OCI-LY3 (cell line): ENCODE data around the gene MAP3K4.

Source experiments
- H2AFZ ChIP-seq: fragments of 200-600, 300-600 bp; shearing (Covaris generic); 2 replicates; pipeline ENCODE4 v1.6.0; 2014; ENCODE audit warnings: antibody characterized with exemption, low read depth, low read length
- H3K27ac ChIP-seq: fragments of 200-600, 300-600 bp; sonication (generic); 2 replicates; pipeline ENCODE4 v1.5.1; 2014; ENCODE audit warnings: mild to moderate bottlenecking, low read length, moderate library complexity, mixed read lengths
- H3K27me3 ChIP-seq: fragments of 200-600, 300-600 bp; sonication (generic); 2 replicates; pipeline ENCODE4 v1.6.1; 2014; ENCODE audit warnings: low read depth, low read length, mixed read lengths
- H3K36me3 ChIP-seq: fragments of 200-600, 300-600 bp; sonication (generic); replicated peaks from 2 replicates; pipeline ENCODE3; 2014; ENCODE audit warnings: low read depth, low read length, mixed read lengths
- H3K4me1 ChIP-seq: fragments of 300-600, 200-600 bp; sonication (generic); 2 replicates; pipeline ENCODE4 v1.6.1; 2014; ENCODE audit warnings: low read length, mixed read lengths
- H3K4me2 ChIP-seq: fragments of 200-600, 300-600 bp; sonication (generic); 2 replicates; pipeline ENCODE4 v1.6.1; 2014; ENCODE audit warnings: low read length, mixed read lengths
- H3K4me3 ChIP-seq: fragments of 300-600, 200-600 bp; sonication (generic); 2 replicates; pipeline ENCODE4 v1.5.1; 2014; ENCODE audit warnings: antibody characterized with exemption, mild to moderate bottlenecking, low read length, moderate library complexity
- H3K79me2 ChIP-seq: fragments of 300-600, 200-600 bp; shearing (Covaris generic); 2 replicates; pipeline ENCODE4 v1.6.1; 2014; ENCODE audit warnings: mild to moderate bottlenecking, low read length, mixed read lengths
- H3K9ac ChIP-seq: fragments of 300-600, 200-600 bp; shearing (Covaris generic); 2 replicates; pipeline ENCODE4 v1.6.0; 2014; ENCODE audit warnings: mild to moderate bottlenecking, low read length, moderate library complexity
- H3K9me3 ChIP-seq: fragments of 200-600, 300-600 bp; shearing (Covaris generic); 2 replicates; pipeline ENCODE4 v1.6.1; 2014; ENCODE audit warnings: low read length, mixed read lengths; ENCODE audit not compliant: insufficient read depth
- H4K20me1 ChIP-seq: fragments of 200-600, 300-600 bp; sonication (generic); 2 replicates; pipeline ENCODE4 v1.6.1; 2016; ENCODE audit warnings: low read length, mixed read lengths; ENCODE audit not compliant: insufficient read depth
- EZH2phosphoT487 ChIP-seq: fragments of 200-600 bp; shearing (Covaris generic); IDR thresholded peaks from 2 replicates; pipeline ENCODE4 v1.6.1; 2018; ENCODE audit warnings: antibody characterized with exemption, mixed run types, low read depth
- TF ChIP-seq, protein P1 (sequence below): fragments of 200-600, 300-600 bp; sonication (generic); IDR thresholded peaks from 2 replicates; pipeline ENCODE4 v1.5.1; 2014; ENCODE audit warnings: antibody characterized with exemption, low read length, low read depth

MAP3K4 gene

DNA sequence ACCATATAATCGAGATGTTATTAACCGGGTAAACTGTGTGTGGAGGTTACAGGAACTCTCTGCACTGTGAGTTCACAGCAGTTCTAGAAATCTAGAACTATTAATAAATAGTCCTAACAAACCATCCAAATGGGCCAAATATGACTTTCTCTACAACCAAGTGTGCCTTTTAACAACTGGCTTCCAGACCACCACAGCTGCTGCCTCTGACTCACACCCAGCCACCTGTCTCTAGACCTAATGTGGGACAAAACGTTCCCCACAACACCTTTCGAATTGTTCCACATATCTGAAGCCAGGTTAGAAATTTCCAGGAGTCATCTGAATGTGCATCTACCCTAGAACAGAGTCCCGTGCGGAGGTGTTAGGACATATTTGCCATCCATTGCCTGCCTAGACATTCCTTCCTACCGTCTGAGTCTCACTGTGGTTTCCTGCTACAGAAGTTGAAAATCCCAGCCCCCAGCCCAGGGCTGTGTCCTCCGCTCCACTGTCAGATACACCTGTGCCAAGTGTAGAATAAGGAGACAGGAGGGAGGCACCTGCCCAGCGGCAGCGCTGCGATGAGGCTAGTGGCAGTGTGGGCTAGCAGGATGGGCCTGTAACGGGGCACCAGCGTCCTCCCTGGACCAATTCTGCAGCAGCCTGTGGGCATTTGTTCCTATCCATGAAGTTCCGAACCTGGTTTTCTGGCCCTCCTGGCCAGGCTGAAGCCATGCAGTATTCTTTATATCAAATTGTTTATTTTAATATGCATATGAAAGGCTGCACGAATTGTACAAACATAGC, 28.5 kb upstream of the MAP3K4 start:
- H3K4me3 ChIP-seq = no peak overlapping the region
- H3K27ac ChIP-seq = no peak overlapping the region; the same call in 1 of the 2 replicates
- no peak overlapping the region for H3K9ac ChIP-seq
- no peaks in the 10 kb centered on the region for H3K36me3 ChIP-seq
- H3K79me2 ChIP-seq = no peaks in the 10 kb centered on the region
- H3K4me2 ChIP-seq = no peak overlapping the region
- peaks cover 33% of the 10 kb centered on the region for H3K4me1 ChIP-seq
- no peak for TF ChIP-seq EZH2phosphoT487
- TF ChIP-seq, protein P1, sequence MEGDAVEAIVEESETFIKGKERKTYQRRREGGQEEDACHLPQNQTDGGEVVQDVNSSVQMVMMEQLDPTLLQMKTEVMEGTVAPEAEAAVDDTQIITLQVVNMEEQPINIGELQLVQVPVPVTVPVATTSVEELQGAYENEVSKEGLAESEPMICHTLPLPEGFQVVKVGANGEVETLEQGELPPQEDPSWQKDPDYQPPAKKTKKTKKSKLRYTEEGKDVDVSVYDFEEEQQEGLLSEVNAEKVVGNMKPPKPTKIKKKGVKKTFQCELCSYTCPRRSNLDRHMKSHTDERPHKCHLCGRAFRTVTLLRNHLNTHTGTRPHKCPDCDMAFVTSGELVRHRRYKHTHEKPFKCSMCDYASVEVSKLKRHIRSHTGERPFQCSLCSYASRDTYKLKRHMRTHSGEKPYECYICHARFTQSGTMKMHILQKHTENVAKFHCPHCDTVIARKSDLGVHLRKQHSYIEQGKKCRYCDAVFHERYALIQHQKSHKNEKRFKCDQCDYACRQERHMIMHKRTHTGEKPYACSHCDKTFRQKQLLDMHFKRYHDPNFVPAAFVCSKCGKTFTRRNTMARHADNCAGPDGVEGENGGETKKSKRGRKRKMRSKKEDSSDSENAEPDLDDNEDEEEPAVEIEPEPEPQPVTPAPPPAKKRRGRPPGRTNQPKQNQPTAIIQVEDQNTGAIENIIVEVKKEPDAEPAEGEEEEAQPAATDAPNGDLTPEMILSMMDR = no peak
- no peak overlapping the region for H2AFZ ChIP-seq
- H3K9me3 ChIP-seq = no peaks in the 10 kb centered on the region
- no peaks in the 10 kb centered on the region for H4K20me1 ChIP-seq
- H3K27me3 ChIP-seq = no peaks in the 10 kb centered on the region

DNA sequence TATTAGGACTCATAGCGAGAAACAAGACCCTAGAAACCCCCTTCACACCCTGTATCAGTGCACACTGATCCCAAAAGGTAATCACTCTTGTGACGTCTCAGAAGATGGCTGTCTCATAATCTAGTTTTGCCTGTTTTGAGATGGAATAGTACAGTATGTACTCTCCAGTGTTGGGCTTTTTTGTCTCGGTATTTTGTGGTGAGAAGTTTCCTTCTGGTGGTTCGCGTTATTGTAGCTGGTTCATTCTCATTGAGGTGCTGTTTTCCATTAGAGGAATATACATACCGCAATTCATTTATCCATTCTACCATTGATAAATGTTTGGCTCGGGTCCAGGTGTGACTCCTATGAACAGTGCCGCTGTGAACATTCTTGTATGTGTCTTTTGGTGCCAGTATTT, 27.9 kb upstream of the MAP3K4 start:
- H3K4me1 ChIP-seq = peaks cover 33% of the 10 kb centered on the region
- no peak overlapping the region for H3K27ac ChIP-seq
- no peaks in the 10 kb centered on the region for H4K20me1 ChIP-seq
- no peak overlapping the region for H3K4me3 ChIP-seq
- H3K27me3 ChIP-seq = no peaks in the 10 kb centered on the region
- no peak overlapping the region for H3K4me2 ChIP-seq
- H3K79me2 ChIP-seq = no peaks in the 10 kb centered on the region
- H3K9ac ChIP-seq = no peak overlapping the region
- H2AFZ ChIP-seq = no peak overlapping the region
- H3K36me3 ChIP-seq = no peaks in the 10 kb centered on the region
- TF ChIP-seq, protein P1 = no peak
- no peak for TF ChIP-seq EZH2phosphoT487
- no peaks in the 10 kb centered on the region for H3K9me3 ChIP-seq

DNA sequence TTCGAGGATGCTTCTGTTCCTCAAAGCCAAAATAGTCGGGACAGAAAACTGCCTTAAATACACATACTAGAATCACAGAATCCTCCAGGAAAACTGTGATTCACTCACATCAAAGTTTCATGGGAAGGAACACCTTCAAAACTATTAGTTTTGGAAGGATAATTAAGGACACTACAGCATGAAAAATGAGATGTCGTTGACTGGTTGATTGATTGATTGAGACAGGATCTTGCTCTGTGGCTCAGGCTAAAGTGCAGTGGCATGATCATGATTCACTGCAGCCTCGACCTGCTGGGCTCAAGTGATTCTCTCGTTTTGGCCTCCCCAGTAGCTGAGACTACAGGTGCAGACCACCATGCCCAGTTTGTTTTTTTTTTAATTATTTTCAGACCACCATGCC, 25.7 kb upstream of the MAP3K4 start:
- Histone ChIP-seq H3K27ac (no peak overlapping the region), H4K20me1 (no peaks in the 10 kb centered on the region), H3K36me3 (no peaks in the 10 kb centered on the region), H3K9me3 (no peaks in the 10 kb centered on the region), H3K4me1 (peaks cover 22% of the 10 kb centered on the region), H3K9ac (no peak overlapping the region), H2AFZ (no peak overlapping the region), H3K79me2 (no peaks in the 10 kb centered on the region), H3K27me3 (no peaks in the 10 kb centered on the region), H3K4me2 (no peak overlapping the region), H3K4me3 (no peak overlapping the region)
- no peak for TF ChIP-seq EZH2phosphoT487
- TF ChIP-seq, protein P1 = no peak

DNA sequence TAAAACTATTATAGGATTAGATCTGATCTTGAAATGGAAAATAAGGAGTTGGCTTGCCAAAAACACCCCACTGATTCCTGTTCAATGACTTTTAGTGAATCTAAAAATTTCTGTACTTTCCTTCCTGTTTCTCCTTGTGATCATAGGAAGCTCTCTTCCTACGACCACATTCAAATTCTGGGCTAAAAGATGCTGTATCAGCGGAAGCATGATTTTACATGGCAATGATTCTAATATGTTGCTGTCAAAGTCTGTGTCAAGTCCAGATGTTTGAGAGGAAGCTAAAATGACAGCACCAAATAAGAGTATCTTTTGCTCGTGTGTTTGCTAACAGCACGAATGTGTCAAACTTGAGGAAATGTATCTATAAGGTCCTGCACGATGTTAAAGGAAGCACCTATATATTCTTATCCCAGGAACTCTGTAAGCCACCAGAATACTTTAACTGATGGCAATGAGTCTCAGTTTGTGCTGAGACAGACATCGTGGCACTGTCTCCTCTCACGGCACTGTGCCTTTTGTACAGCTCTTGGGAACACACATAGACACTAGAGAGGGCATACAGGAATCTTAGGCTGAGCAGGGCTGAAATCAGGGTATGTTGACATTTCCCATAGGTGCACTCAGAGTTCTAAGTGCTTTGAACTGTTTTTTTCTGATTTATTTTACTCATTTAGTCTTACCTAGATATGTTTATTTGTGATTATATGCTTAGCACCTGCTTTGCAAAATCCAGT, 24.9 kb upstream of the MAP3K4 start:
- Histone ChIP-seq H3K79me2 (no peaks in the 10 kb centered on the region), H3K9me3 (no peaks in the 10 kb centered on the region), H3K27ac (no peak overlapping the region), H3K4me1 (peaks cover 15% of the 10 kb centered on the region), H3K36me3 (no peaks in the 10 kb centered on the region), H4K20me1 (no peaks in the 10 kb centered on the region), H3K4me3 (no peak overlapping the region), H3K27me3 (no peaks in the 10 kb centered on the region), H2AFZ (no peak overlapping the region), H3K9ac (no peak overlapping the region), H3K4me2 (no peak overlapping the region)
- TF ChIP-seq, protein P1 = no peak
- no peak for TF ChIP-seq EZH2phosphoT487
